Measurements from ENCODE around the gene PGD. TPM values are rescaled to one million over a fixed set of nuclear protein-coding genes. Genes with fewer than 3 reads are reported as not detected.
A peak's percentile ranks its signal among the peaks of the same experiment; 100 is the strongest.

Gene PGD
- polyA plus RNA-seq, 2 donors: 189 to 565 TPM

DNA sequence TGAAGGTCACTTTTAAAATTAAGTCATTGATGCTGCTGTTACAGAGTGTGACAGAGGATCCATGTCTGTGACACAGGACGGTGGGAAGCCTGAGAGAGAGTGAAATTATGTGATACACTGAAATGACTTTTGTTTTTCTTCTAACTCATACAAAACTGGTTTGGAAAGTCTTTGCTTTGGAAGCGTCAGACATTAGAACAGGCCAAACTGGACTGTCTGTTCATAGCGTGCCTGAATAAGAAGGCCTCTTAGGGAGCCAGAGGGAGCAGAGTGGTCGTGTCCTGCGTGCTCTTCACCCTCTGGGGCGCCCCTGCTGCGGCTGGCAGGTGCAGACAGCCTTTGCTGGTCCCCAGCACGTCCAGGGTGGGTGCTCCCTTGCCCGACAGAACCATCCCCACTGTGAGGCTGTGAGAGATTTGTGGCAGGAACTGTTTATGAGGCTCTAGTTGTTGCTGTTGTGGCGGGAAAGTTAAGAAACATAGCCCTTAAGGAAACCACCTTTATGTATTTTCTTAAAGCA is 19.7 kb upstream of the PGD start:
- H3K4me1 ChIP-seq (ENCODE audit: control insufficient read depth in 2 of 2, insufficient read depth in 2 of 2, low read length in 1 of 2): peaks cover 0 to 4% of the 10 kb centered on the region in 2 donors
- H3K27me3 ChIP-seq (ENCODE audit: control insufficient read depth in 1 of 2, insufficient read depth in 2 of 2, low read length in 2 of 2): no peaks in the 10 kb centered on the region
- H3K9me3 ChIP-seq (ENCODE audit: control insufficient read depth in 2 of 2, insufficient read depth in 1 of 2, low read depth in 1 of 2, low read length in 1 of 2): no peaks in the 10 kb centered on the region
- H3K36me3 ChIP-seq (ENCODE audit: control insufficient read depth in 2 of 2, insufficient read depth in 2 of 2, low read length in 1 of 2): peaks cover 0 to 10% of the 10 kb centered on the region in 2 donors
- peak overlapping the region; percentile 86 to 92 for H3K27ac ChIP-seq (ENCODE audit: low read depth in 2 of 2, low read length in 1 of 2)
- 72 to 79% methylated on average over 10 of the region's 10 CpGs for WGBS, 2 donors
- H3K4me3 ChIP-seq (ENCODE audit: low read depth in 1 of 2, low read length in 2 of 2): no peak overlapping the region

DNA sequence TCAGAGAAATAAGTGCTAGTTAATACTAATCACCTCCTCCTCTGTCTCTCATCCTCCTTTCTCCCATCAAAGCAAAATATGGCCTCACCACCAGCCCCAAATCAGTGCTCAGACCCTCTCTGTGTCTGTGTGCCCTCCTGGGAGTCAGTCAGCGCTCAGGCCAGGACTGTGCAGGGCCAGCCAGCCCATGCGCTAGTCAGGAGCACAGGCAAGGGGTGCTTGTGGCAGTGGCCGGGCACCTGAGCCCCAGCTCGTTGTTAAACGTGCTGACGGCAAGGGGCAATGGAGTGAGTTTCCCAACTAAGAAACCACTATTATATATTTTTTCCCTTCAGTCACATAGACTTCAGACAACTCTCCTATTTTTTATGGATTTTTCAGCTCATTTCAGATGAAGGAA is 19.2 kb upstream of the PGD start:
- H3K27ac ChIP-seq (ENCODE audit: low read depth in 2 of 2, low read length in 1 of 2): peak overlapping the region; percentile 43 to 92
- no peak overlapping the region for H3K4me3 ChIP-seq (ENCODE audit: low read depth in 1 of 2, low read length in 2 of 2)
- peaks cover 0 to 7% of the 10 kb centered on the region in 2 donors for H3K36me3 ChIP-seq (ENCODE audit: control insufficient read depth in 2 of 2, insufficient read depth in 2 of 2, low read length in 1 of 2)
- WGBS, 2 donors: 93 to 94% methylated on average over 6 of the region's 6 CpGs
- no peaks in the 10 kb centered on the region for H3K27me3 ChIP-seq (ENCODE audit: control insufficient read depth in 1 of 2, insufficient read depth in 2 of 2, low read length in 2 of 2)
- H3K4me1 ChIP-seq (ENCODE audit: control insufficient read depth in 2 of 2, insufficient read depth in 2 of 2, low read length in 1 of 2): peaks cover 0 to 7% of the 10 kb centered on the region in 2 donors
- H3K9me3 ChIP-seq (ENCODE audit: control insufficient read depth in 2 of 2, insufficient read depth in 1 of 2, low read depth in 1 of 2, low read length in 1 of 2): no peaks in the 10 kb centered on the region

DNA sequence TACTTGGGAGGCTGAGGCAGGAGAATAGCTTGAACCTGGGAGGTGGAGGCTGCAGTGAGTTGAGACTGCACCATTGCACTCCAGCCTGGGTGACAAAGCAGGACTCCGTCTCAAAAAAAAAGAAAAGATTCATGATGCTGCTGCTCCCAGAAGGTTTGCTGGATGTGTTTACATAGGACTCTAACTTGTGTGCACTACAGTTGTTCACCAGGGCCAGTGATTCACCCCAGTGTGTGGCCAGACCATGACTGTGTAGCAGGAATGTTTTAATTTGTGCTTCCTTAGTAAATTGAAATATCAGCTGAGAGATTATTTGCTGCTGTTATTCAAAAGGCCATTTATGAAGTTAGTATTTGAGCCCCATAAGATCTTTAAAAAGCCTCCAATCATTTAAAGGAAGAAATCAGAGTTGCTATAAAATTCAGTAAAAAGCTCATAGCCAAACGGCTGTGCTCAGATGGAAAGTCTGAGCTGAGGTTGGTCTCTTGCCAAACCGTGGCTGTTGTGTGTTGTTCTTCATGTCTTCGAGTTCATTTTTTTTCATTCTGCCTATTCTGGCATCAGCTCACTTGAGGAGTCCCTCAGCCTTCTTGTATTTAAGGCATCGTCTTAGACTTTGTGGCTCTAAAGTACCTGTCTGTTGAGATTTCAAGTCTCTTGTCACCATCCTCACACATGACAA is 18.1 kb upstream of the PGD start:
- H3K27ac ChIP-seq (ENCODE audit: low read depth in 2 of 2, low read length in 1 of 2): peak overlapping the region in 1 of 2 donors; percentile 62
- 46 to 62% methylated on average over 5 of the region's 5 CpGs for WGBS, 2 donors

DNA sequence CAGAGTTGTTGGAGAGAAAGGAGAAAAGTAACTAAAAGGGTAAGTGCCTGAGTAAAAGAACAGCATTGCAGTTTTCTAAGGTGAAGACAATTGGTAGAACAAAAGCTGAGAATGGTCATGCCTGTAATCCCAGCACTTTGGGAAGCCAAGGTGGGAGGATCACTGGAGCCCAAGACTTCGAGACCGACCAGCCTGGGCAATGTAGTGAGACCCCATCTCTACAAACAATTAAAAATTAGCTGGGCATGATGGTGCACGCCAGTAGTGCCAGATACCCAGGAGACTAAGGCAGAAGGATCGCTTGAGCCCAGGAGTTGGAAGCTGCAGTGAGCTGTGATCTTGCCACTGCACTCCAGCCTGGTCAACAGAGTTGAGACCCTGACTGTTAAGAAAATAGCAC is 15.2 kb upstream of the PGD start:
- peaks cover 0 to 5% of the 10 kb centered on the region in 2 donors for H3K4me1 ChIP-seq (ENCODE audit: control insufficient read depth in 2 of 2, insufficient read depth in 2 of 2, low read length in 1 of 2)
- H3K9me3 ChIP-seq (ENCODE audit: control insufficient read depth in 2 of 2, insufficient read depth in 1 of 2, low read depth in 1 of 2, low read length in 1 of 2): no peaks in the 10 kb centered on the region
- no peaks in the 10 kb centered on the region for H3K27me3 ChIP-seq (ENCODE audit: control insufficient read depth in 1 of 2, insufficient read depth in 2 of 2, low read length in 2 of 2)
- peak overlapping the region in 1 of 2 donors; percentile 37 for H3K27ac ChIP-seq (ENCODE audit: low read depth in 2 of 2, low read length in 1 of 2)
- peaks cover 0 to 1% of the 10 kb centered on the region in 2 donors for H3K36me3 ChIP-seq (ENCODE audit: control insufficient read depth in 2 of 2, insufficient read depth in 2 of 2, low read length in 1 of 2)
- 84 to 86% methylated on average over 4 of the region's 4 CpGs for WGBS, 2 donors
- no peak overlapping the region for H3K4me3 ChIP-seq (ENCODE audit: low read depth in 1 of 2, low read length in 2 of 2)

More for the DNA sequence above, 18.1 kb upstream of the PGD start:
- Histone ChIP-seq H3K36me3 (ENCODE audit: control insufficient read depth in 2 of 2, insufficient read depth in 2 of 2, low read length in 1 of 2) (peaks cover 0 to 1% of the 10 kb centered on the region in 2 donors), H3K4me1 (ENCODE audit: control insufficient read depth in 2 of 2, insufficient read depth in 2 of 2, low read length in 1 of 2) (peaks cover 0 to 7% of the 10 kb centered on the region in 2 donors), H3K4me3 (ENCODE audit: low read depth in 1 of 2, low read length in 2 of 2) (no peak overlapping the region), H3K27me3 (ENCODE audit: control insufficient read depth in 1 of 2, insufficient read depth in 2 of 2, low read length in 2 of 2) (no peaks in the 10 kb centered on the region), H3K9me3 (ENCODE audit: control insufficient read depth in 2 of 2, insufficient read depth in 1 of 2, low read depth in 1 of 2, low read length in 1 of 2) (no peaks in the 10 kb centered on the region)

DNA sequence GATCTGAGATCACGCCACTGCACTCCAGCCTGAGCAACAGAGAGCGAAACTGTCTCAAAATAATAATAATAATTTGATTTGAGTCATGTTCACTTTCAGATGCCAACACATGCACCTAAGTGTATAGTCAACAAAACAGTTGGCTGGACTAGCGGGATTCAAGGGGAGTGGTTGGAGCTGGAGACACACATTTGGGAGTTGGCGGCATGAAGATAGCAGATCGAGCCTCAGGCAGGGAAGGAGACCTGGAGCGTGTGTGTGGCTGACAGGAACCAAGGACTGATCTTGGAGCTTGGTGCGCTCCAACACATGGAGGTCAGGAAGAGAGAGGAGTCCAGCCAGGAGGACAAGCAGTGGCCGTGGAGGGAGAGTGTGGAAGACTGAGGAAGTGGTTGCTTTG is 14.6 kb upstream of the PGD start:
- H3K4me1 ChIP-seq (ENCODE audit: control insufficient read depth in 2 of 2, insufficient read depth in 2 of 2, low read length in 1 of 2): peaks cover 0 to 5% of the 10 kb centered on the region in 2 donors
- H3K9me3 ChIP-seq (ENCODE audit: control insufficient read depth in 2 of 2, insufficient read depth in 1 of 2, low read depth in 1 of 2, low read length in 1 of 2): no peaks in the 10 kb centered on the region
- H3K4me3 ChIP-seq (ENCODE audit: low read depth in 1 of 2, low read length in 2 of 2): no peak overlapping the region
- no peaks in the 10 kb centered on the region for H3K27me3 ChIP-seq (ENCODE audit: control insufficient read depth in 1 of 2, insufficient read depth in 2 of 2, low read length in 2 of 2)
- H3K27ac ChIP-seq (ENCODE audit: low read depth in 2 of 2, low read length in 1 of 2): peak overlapping the region; percentile 47 to 69
- H3K36me3 ChIP-seq (ENCODE audit: control insufficient read depth in 2 of 2, insufficient read depth in 2 of 2, low read length in 1 of 2): peaks cover 0 to 1% of the 10 kb centered on the region in 2 donors
- WGBS, 2 donors: 74 to 79% methylated on average over 8 of the region's 8 CpGs

DNA sequence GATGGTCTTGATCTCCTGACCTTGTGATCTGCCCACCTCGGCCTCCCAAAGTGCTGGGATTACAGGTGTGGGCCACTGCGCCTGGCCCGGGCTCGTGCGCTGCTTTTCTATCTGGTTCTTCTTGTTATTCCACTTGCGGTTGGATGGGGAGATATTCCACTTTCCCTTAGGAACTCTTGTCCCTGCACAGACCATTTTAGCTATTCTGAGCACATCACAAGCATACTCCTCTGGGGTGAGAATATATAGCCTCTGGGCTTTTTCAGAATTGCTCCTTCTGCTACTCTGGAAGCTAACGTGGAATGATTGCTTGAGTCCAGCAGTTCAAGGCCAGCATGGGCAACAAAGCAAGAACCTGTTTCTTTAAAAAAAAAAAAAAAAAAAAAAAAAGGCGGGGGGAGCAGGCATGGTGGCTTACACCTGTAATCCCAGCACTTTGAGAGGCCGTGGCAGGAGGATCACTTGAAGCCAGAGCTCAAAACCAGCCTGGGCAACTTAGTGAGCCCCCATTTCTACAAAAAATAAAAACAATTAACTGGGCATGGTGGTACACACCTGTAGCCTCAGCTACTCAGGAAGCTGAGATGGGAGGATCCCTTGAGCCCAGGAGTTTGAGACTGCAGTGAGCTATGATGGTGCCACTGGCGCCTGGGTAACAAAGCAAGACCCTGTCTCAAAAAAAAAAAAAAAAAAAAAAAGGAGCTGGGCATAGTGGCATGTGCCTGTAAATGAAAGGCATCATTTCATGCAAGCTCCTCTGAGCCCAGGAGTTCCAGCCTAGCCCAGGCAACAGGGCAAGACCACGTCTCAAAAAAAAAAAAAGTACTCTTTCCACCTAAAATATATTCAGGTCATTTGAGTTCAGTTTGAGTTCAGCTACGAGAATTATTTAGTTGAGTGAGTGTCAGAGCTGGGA is 11.8 kb upstream of the PGD start:
- Histone ChIP-seq H3K27me3 (ENCODE audit: control insufficient read depth in 1 of 2, insufficient read depth in 2 of 2, low read length in 2 of 2) (no peaks in the 10 kb centered on the region), H3K4me3 (ENCODE audit: low read depth in 1 of 2, low read length in 2 of 2) (no peak overlapping the region), H3K9me3 (ENCODE audit: control insufficient read depth in 2 of 2, insufficient read depth in 1 of 2, low read depth in 1 of 2, low read length in 1 of 2) (no peaks in the 10 kb centered on the region), H3K36me3 (ENCODE audit: control insufficient read depth in 2 of 2, insufficient read depth in 2 of 2, low read length in 1 of 2) (peaks cover 0 to 1% of the 10 kb centered on the region in 2 donors), H3K4me1 (ENCODE audit: control insufficient read depth in 2 of 2, insufficient read depth in 2 of 2, low read length in 1 of 2) (peaks cover 0 to 5% of the 10 kb centered on the region in 2 donors), H3K27ac (ENCODE audit: low read depth in 2 of 2, low read length in 1 of 2) (peak overlapping the region; percentile 87 to 93)
- 46 to 57% methylated on average over 12 of the region's 12 CpGs for WGBS, 2 donors

DNA sequence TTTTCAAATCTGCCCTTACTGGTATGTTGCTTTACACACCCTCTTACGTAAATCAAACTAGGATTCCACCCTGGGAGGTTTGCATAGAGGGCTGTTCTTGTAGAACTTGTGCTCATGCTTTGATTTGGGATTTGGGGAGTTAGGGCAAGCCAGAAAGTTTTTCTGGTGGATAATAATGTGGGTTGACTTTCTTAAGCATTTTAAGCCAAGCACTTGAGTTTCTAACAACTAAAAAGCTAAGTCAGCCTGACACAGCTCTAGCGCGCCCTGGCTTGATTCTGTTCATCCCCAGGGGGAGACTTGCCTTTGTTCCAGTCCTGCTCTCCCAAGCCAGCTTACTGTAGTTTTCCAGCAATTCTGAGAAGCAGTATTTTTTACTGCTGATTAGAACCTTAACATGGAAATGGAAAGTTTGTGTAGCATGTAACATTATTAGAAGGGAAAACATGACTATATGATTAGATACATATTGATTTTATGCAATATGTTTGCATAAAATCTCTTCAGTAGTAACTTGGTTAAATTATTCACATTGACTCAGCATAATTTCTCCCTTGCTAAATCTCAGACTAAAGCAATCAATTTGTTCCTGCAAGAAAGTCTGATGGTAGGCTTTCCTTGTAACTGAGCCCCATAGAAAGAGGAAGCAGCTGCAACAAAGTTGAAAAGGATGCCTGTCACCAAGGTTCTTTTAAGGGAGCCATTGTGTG is 11.0 kb upstream of the PGD start:
- H3K27me3 ChIP-seq (ENCODE audit: control insufficient read depth in 1 of 2, insufficient read depth in 2 of 2, low read length in 2 of 2): no peaks in the 10 kb centered on the region
- H3K9me3 ChIP-seq (ENCODE audit: control insufficient read depth in 2 of 2, insufficient read depth in 1 of 2, low read depth in 1 of 2, low read length in 1 of 2): no peaks in the 10 kb centered on the region
- H3K4me3 ChIP-seq (ENCODE audit: low read depth in 1 of 2, low read length in 2 of 2): no peak overlapping the region
- WGBS, 2 donors: 22 to 42% methylated on average over 3 of the region's 3 CpGs
- H3K4me1 ChIP-seq (ENCODE audit: control insufficient read depth in 2 of 2, insufficient read depth in 2 of 2, low read length in 1 of 2): peaks cover 0 to 5% of the 10 kb centered on the region in 2 donors
- H3K27ac ChIP-seq (ENCODE audit: low read depth in 2 of 2, low read length in 1 of 2): peak overlapping the region; percentile 87 to 93
- H3K36me3 ChIP-seq (ENCODE audit: control insufficient read depth in 2 of 2, insufficient read depth in 2 of 2, low read length in 1 of 2): no peaks in the 10 kb centered on the region

DNA sequence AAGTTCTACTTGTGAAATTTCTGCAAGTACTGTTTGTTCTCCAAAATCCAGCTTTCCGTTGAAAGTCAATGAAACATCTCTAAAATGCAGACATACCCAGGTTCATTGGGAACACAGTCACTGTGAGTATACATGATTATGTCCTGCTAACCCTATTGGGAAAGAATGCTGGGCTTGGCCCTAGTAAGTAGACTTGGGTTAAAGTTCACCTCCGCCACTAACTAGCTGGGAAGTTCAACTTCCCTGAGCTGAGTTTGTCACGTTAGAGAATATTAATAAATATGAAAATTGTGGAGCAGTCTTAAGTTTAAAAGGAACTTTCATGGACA is 10.5 kb upstream of the PGD start:
- H3K27ac ChIP-seq (ENCODE audit: low read depth in 2 of 2, low read length in 1 of 2): peak overlapping the region; percentile 72 to 92
- no peaks in the 10 kb centered on the region for H3K9me3 ChIP-seq (ENCODE audit: control insufficient read depth in 2 of 2, insufficient read depth in 1 of 2, low read depth in 1 of 2, low read length in 1 of 2)
- 54% methylated on average over 3 of the region's 3 CpGs for WGBS, 2 donors
- H3K27me3 ChIP-seq (ENCODE audit: control insufficient read depth in 1 of 2, insufficient read depth in 2 of 2, low read length in 2 of 2): no peaks in the 10 kb centered on the region
- H3K4me1 ChIP-seq (ENCODE audit: control insufficient read depth in 2 of 2, insufficient read depth in 2 of 2, low read length in 1 of 2): peaks cover 0 to 5% of the 10 kb centered on the region in 2 donors
- no peaks in the 10 kb centered on the region for H3K36me3 ChIP-seq (ENCODE audit: control insufficient read depth in 2 of 2, insufficient read depth in 2 of 2, low read length in 1 of 2)
- no peak overlapping the region for H3K4me3 ChIP-seq (ENCODE audit: low read depth in 1 of 2, low read length in 2 of 2)

DNA sequence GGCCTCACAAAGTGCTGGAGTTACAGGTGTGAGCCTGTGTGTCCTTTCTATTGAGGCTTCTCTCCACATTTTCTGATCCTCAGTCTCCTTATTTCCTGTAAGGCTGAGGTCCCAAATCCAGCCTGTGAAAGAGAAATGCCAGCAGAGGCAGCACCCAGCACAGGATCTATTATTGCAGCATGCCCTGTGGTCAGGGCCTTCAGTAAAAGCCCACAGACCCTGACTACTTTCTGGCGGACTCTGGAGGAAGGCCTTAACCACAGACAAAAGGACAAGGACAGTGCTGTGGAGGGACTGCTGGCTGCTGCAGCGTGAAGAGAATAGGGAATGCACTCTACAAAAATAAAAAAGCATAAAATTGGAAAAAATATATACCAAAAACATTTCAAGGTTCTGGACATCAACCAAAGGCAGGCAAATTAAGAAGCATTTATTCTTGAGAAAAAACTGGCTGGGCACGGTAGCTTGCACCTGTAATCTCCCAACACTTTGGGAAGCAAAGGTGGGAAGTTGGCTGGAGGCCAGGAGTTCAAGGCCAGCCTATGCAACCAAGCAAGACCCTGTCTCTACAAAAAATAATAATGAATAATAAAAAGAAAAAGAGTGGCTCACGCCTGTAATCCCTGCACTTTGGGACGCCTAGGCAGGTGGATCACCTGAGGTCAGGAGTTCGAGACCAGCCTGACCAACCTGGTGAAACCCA is 9.4 kb upstream of the PGD start:
- no peaks in the 10 kb centered on the region for H3K27me3 ChIP-seq (ENCODE audit: control insufficient read depth in 1 of 2, insufficient read depth in 2 of 2, low read length in 2 of 2)
- peaks cover 0 to 3% of the 10 kb centered on the region in 2 donors for H3K4me1 ChIP-seq (ENCODE audit: control insufficient read depth in 2 of 2, insufficient read depth in 2 of 2, low read length in 1 of 2)
- H3K36me3 ChIP-seq (ENCODE audit: control insufficient read depth in 2 of 2, insufficient read depth in 2 of 2, low read length in 1 of 2): no peaks in the 10 kb centered on the region
- H3K9me3 ChIP-seq (ENCODE audit: control insufficient read depth in 2 of 2, insufficient read depth in 1 of 2, low read depth in 1 of 2, low read length in 1 of 2): no peaks in the 10 kb centered on the region
- no peak overlapping the region for H3K4me3 ChIP-seq (ENCODE audit: low read depth in 1 of 2, low read length in 2 of 2)
- WGBS, 2 donors: 82 to 86% methylated on average over 6 of the region's 6 CpGs
- H3K27ac ChIP-seq (ENCODE audit: low read depth in 2 of 2, low read length in 1 of 2): peak overlapping the region; percentile 60 to 72

All from esophagus (tissue), 2 donors.